Caco-2 (cell line): ENCODE results near the gene PTH1R. TPM values are rescaled to one million over a fixed set of nuclear protein-coding genes. Genes with fewer than 3 reads are reported as not detected.

ENCODE experiments used
- BruUV-seq: library from RNA; stranded (reverse); fragments of 400-500 nt; replicated peaks from 2 replicates; lab custom pipeline; 2021; lab: Mats Ljungman, UMichigan
- CTCF ChIA-PET: fragments of 300-600 bp; sonication (Branson Sonifier 250); formaldehyde crosslinking; loops from one replicate; lab custom pipeline; 2022; ENCODE audit warnings: antibody characterized with exemption; lab: Charles Lee
- POLR2A ChIA-PET: fragments of 300-600 bp; sonication (Branson Sonifier 250); formaldehyde crosslinking; loops from one replicate; lab custom pipeline; 2022; ENCODE audit warnings: antibody characterized with exemption; lab: Charles Lee
- DNase-seq, 2 experiments: peaks; one replicate each; pipeline versions ENCODE4 v3.0.0 to v3.0.0-alpha.2; 2020 to 2022
- H3K27me3 ChIP-seq: replicated peaks from 2 replicates; pipeline ENCODE4 v1.6.0; 2011; ENCODE audit warnings: low read length; ENCODE audit not compliant: control insufficient read depth, insufficient read depth
- H3K36me3 ChIP-seq: 2 replicates; pipeline ENCODE4 v1.5.1; 2011; ENCODE audit warnings: low read length; ENCODE audit not compliant: control insufficient read depth, insufficient read depth
- H3K4me1 ChIP-seq: fragments of 250-450 bp; sonication (Bioruptor Pico); 2 replicates; pipeline ENCODE4 v1.5.1; 2020; ENCODE audit warnings: mild to moderate bottlenecking
- H3K4me3 ChIP-seq: 2 replicates; pipeline ENCODE4 v1.5.1; 2011; ENCODE audit warnings: low read depth, mild to moderate bottlenecking, control low read depth, low read length
- H3K9me3 ChIP-seq: fragments of 250-450 bp; sonication (Bioruptor Pico); 2 replicates; pipeline ENCODE4 v1.5.1; 2020; ENCODE audit warnings: mild to moderate bottlenecking, moderate library complexity
- H3K27ac Mint-ChIP-seq: one replicate; pipeline ENCODE4 v1.8.0; 2022; ENCODE audit warnings: mixed read lengths; ENCODE audit not compliant: unreplicated experiment
- H3K27me3 Mint-ChIP-seq: one replicate; pipeline ENCODE4 v1.8.0; 2022; ENCODE audit warnings: mixed read lengths; ENCODE audit not compliant: insufficient read depth, unreplicated experiment
- H3K36me3 Mint-ChIP-seq: one replicate; pipeline ENCODE4 v1.8.0; 2022; ENCODE audit warnings: mild to moderate bottlenecking, mixed read lengths; ENCODE audit not compliant: insufficient read depth, unreplicated experiment
- H3K4me1 Mint-ChIP-seq: one replicate; pipeline ENCODE4 v1.8.0; 2022; ENCODE audit warnings: low read depth, mixed read lengths; ENCODE audit not compliant: unreplicated experiment
- H3K4me3 Mint-ChIP-seq: one replicate; pipeline ENCODE4 v1.8.0; 2022; ENCODE audit warnings: mild to moderate bottlenecking, moderate library complexity, mixed read lengths; ENCODE audit not compliant: unreplicated experiment
- H3K9me3 Mint-ChIP-seq: one replicate; pipeline ENCODE4 v1.8.0; 2022; ENCODE audit warnings: mixed read lengths; ENCODE audit not compliant: unreplicated experiment
- intact Hi-C: fragments of 100-400 bp; cut with micrococcal nuclease; formaldehyde crosslinking; loops from one replicate; pipeline ENCODE4 v1.10.0; 2022; ENCODE audit not compliant: unreplicated experiment
- total RNA-seq: library from RNA; stranded (reverse); gene quantifications from 2 replicates; pipeline ENCODE4 v1.2.3, GENCODE V29; 2022
- TF ChIP-seq, protein P1 (sequence below), 2 experiments: fragments of 200-600 bp in 1 of 2; IDR thresholded peaks; 1 replicate in 1 of 2; 2 replicates in 1 of 2; pipeline versions ENCODE4 v1.5.1 to v1.8.0; 2011 to 2022; ENCODE audit warnings: antibody characterized with exemption in 1 of 2, control low read depth in 1 of 2, inconsistent platforms in 1 of 2, low read depth in 1 of 2, low read length in 1 of 2, mild to moderate bottlenecking in 1 of 2, moderate library complexity in 1 of 2; ENCODE audit not compliant: insufficient read depth in 1 of 2, severe bottlenecking in 1 of 2, unreplicated experiment in 1 of 2

PTH1R gene
- total RNA-seq, 1 experiment from 2014 or later = 5.1 TPM

DNA sequence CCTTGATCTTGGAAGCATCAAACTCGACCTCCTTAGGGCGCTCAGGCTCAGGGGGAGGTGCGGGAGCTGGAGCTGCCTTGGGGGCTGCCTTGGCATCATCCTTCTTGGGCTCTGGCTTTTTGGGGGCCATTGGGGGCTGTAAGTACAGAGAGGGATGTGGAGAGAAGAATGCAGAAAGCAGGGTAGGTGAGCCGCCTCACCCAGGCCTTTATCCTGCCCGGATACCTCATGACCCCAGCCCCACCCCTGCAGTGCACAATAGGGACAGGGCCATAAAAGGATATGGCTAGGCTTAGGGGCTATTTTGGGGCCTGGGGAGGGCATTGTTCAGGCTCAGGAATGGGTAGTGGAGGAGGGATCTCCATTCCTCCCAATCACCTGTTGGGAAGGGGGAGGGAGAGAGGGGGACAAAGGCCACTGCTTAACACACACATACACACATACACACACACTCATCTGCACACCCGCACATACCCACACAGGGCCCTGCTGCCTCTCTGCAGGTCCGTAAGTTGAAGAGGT lies 14.2 kb upstream of the PTH1R start, which contains the start of gene MYL3:
TSS of gene MYL3 (minus strand) at position 184 of the 522 bp plus-strand sequence. CDS start at position 130, 54 bp downstream.
- TF ChIP-seq, protein P1, sequence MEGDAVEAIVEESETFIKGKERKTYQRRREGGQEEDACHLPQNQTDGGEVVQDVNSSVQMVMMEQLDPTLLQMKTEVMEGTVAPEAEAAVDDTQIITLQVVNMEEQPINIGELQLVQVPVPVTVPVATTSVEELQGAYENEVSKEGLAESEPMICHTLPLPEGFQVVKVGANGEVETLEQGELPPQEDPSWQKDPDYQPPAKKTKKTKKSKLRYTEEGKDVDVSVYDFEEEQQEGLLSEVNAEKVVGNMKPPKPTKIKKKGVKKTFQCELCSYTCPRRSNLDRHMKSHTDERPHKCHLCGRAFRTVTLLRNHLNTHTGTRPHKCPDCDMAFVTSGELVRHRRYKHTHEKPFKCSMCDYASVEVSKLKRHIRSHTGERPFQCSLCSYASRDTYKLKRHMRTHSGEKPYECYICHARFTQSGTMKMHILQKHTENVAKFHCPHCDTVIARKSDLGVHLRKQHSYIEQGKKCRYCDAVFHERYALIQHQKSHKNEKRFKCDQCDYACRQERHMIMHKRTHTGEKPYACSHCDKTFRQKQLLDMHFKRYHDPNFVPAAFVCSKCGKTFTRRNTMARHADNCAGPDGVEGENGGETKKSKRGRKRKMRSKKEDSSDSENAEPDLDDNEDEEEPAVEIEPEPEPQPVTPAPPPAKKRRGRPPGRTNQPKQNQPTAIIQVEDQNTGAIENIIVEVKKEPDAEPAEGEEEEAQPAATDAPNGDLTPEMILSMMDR (IDR thresholded peaks at IDR 0.05; ENCODE audit: insufficient read depth in 1 of 2, low read depth in 1 of 2, low read length in 1 of 2, severe bottlenecking in 1 of 2, unreplicated experiment in 1 of 2) = no peak
- Histone ChIP-seq H3K4me1 (peaks cover 33% of the 10 kb centered on the region), H3K27me3 (no peaks in the 10 kb centered on the region), H3K4me3 (peak within 1 kb of the TSS; percentile 0; the same call in 1 of the 2 replicates), H3K36me3 (no peaks in the 10 kb centered on the region), H3K9me3 (no peaks in the 10 kb centered on the region)
- peak; percentile 44 to 59 for DNase-seq
- intact Hi-C loops = loop anchor here (2.0 kb wide), 1 partner anchor 15 kb away; no protein-coding TSS in a partner anchor
- no TSS peak for BruUV-seq
- peak within 1 kb of the TSS; percentile 0 for H3K27ac Mint-ChIP-seq
- H3K27me3 Mint-ChIP-seq = no peaks in the 10 kb centered on the region
- H3K9me3 Mint-ChIP-seq = no peaks in the 10 kb centered on the region
- ChIA-PET CTCF (interaction anchor here (0.9 kb wide), 1 partner anchor 41 kb away, joined by 3 read pairs; no protein-coding TSS in a partner anchor), POLR2A (no interaction called here)
- H3K36me3 Mint-ChIP-seq = peaks cover 5% of the 10 kb centered on the region
- peak within 1 kb of the TSS; percentile 8 for H3K4me3 Mint-ChIP-seq
- peaks cover 22% of the 10 kb centered on the region for H3K4me1 Mint-ChIP-seq

DNA sequence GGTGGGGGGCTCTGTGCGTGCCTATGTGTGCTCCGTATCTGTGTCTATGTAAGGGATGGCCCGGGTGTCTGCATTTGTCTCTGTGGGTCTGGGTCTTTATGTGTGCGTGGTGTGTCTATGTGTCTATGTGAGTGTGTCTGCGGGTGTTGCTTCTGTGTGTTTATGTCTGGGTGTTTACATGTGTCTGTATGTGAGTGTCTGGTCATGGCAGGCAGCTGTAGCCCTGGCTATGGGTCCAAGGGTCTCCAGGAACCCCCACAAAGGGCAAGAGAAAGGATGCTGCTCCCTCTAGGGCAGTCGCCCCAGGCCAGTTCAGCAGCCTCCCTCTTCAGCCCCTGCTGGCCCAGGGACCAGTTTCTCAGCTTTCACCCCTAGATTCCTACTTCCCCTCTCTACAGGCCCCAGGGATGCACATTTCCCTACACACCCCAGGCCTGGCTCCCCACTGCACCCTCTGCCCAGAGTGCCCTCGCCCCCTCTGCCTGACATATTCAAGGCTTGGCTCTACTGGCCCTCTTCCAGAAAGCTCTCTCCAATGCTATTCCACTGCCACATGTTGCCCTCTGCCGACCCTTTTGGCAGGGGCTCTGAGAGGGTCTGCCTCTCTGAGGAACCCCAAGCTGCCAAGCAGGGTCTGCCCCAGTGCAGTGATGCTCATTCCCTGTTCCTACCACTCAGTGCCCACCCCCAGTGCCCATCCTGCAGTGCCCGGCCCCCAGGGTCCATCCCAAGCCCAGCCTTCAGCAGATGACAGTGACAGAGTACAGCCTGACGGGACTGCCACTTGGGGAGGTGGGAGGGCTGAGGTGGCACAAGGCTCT lies 13.2 kb upstream of the PTH1R start:
- peaks cover 33% of the 10 kb centered on the region for H3K4me1 ChIP-seq
- POLR2A ChIA-PET = no interaction called here

DNA sequence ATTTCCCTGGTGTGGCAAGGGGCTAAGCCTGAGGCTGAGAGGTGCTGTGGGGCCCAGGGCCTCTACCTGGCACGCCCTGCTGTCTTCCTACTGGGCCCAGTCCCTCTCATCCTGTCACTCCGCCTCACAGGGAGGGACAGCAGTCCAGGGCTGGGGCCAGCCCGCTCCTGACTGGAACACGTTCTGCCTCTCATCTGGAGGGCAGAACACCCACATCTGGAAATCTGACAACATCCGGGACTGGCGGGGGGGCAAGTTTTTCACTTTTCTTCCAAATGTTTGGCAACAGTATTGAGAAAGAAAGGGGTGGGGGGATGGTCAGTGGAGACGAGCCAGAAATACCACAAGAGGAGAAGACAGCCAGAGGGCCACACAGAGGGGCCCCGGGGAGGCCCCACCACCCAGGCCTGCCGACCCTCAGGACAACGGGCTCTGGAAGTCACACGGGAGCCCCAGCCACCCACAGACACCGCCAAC lies 12.5 kb upstream of the PTH1R start:
- no peak overlapping the region for H3K27ac Mint-ChIP-seq
- Histone ChIP-seq H3K27me3 (no peaks in the 10 kb centered on the region), H3K4me3 (no peak overlapping the region), H3K36me3 (no peaks in the 10 kb centered on the region), H3K4me1 (peaks cover 33% of the 10 kb centered on the region), H3K9me3 (no peaks in the 10 kb centered on the region)
- TF ChIP-seq, protein P1 (IDR thresholded peaks at IDR 0.05; ENCODE audit: insufficient read depth in 1 of 2, low read depth in 1 of 2, low read length in 1 of 2, severe bottlenecking in 1 of 2, unreplicated experiment in 1 of 2) = no peak
- H3K9me3 Mint-ChIP-seq = no peaks in the 10 kb centered on the region
- ChIA-PET CTCF (no interaction called here), POLR2A (no interaction called here)
- DNase-seq = peak in 1 of 2 experiments; percentile 49
- no peaks in the 10 kb centered on the region for H3K36me3 Mint-ChIP-seq
- no peak overlapping the region for H3K4me3 Mint-ChIP-seq
- BruUV-seq = no TSS peak
- H3K27me3 Mint-ChIP-seq = no peaks in the 10 kb centered on the region
- H3K4me1 Mint-ChIP-seq = peaks cover 22% of the 10 kb centered on the region
- intact Hi-C loops = loop anchor here (2.0 kb wide), 1 partner anchor 14 kb away; no protein-coding TSS in a partner anchor

More for the DNA sequence above, 13.2 kb upstream of the PTH1R start:
- no peaks in the 10 kb centered on the region for H3K36me3 ChIP-seq
- DNase-seq = peak in 1 of 2 experiments; percentile 11
- H3K36me3 Mint-ChIP-seq = peaks cover 3% of the 10 kb centered on the region
- no peaks in the 10 kb centered on the region for H3K27me3 ChIP-seq
- no peaks in the 10 kb centered on the region for H3K9me3 Mint-ChIP-seq
- TSS peak; percentile 88 for BruUV-seq
- no peak overlapping the region for H3K4me3 ChIP-seq
- CTCF ChIA-PET = no interaction called here
- peak overlapping the region; percentile 0 for H3K27ac Mint-ChIP-seq
- TF ChIP-seq, protein P1 (IDR thresholded peaks at IDR 0.05; ENCODE audit: insufficient read depth in 1 of 2, low read depth in 1 of 2, low read length in 1 of 2, severe bottlenecking in 1 of 2, unreplicated experiment in 1 of 2) = no peak
- no peaks in the 10 kb centered on the region for H3K27me3 Mint-ChIP-seq
- peaks cover 22% of the 10 kb centered on the region for H3K4me1 Mint-ChIP-seq
- no peaks in the 10 kb centered on the region for H3K9me3 ChIP-seq
- intact Hi-C loops = loop anchor here (2.0 kb wide), 1 partner anchor 15 kb away; no protein-coding TSS in a partner anchor
- peak overlapping the region; percentile 8 for H3K4me3 Mint-ChIP-seq
